Endodermal cell (in vitro differentiated cells): ENCODE data around the gene KIF26B. TPM values are rescaled to one million over a fixed set of nuclear protein-coding genes. Genes with fewer than 3 reads are reported as not detected.
A peak's percentile ranks its signal among the peaks of the same experiment; 100 is the strongest.
"Not testable (repeated sequence)": the region's sequence is repeated elsewhere in the genome, so short reads cannot be mapped to it uniquely, and the experiment has no call there.

Source experiments
- DNase-seq: peaks from one replicate; pipeline ENCODE4 v3.0.0-alpha.2; 2017
- H3K27ac ChIP-seq: 2 replicates; pipeline ENCODE4 v1.5.1; 2013; ENCODE audit warnings: mild to moderate bottlenecking, low read depth, low read length, moderate library complexity
- H3K27me3 ChIP-seq: 2 replicates; pipeline ENCODE4 v1.6.1; 2013; ENCODE audit warnings: mild to moderate bottlenecking, low read length, moderate library complexity; ENCODE audit not compliant: insufficient read depth, control insufficient read depth, poor library complexity, severe bottlenecking
- H3K36me3 ChIP-seq: 2 replicates; pipeline ENCODE4 v1.7.0; 2013; ENCODE audit warnings: mild to moderate bottlenecking, low read length, moderate library complexity; ENCODE audit not compliant: control insufficient read depth, insufficient read depth
- H3K4me1 ChIP-seq: one replicate; pipeline ENCODE4 v1.7.0; 2013; ENCODE audit warnings: low read length; ENCODE audit not compliant: control insufficient read depth, insufficient read depth
- H3K4me3 ChIP-seq: 2 replicates; pipeline ENCODE4 v1.5.1; 2013; ENCODE audit warnings: mild to moderate bottlenecking, low read length, moderate library complexity
- H3K9ac ChIP-seq: 2 replicates; pipeline ENCODE4 v1.6.1; 2013; ENCODE audit warnings: mild to moderate bottlenecking, low read length, moderate library complexity; ENCODE audit not compliant: poor library complexity, severe bottlenecking; ENCODE audit errors: extremely low read depth
- H3K9me3 ChIP-seq: 2 replicates; pipeline ENCODE4 v1.6.1; 2013; ENCODE audit warnings: mild to moderate bottlenecking, low read length, moderate library complexity; ENCODE audit not compliant: control insufficient read depth
- H3K27ac Mint-ChIP-seq: 2 replicates; pipeline ENCODE4 v1.8.0; 2020; ENCODE audit warnings: mixed read lengths
- H3K27me3 Mint-ChIP-seq: 2 replicates; pipeline ENCODE4 v1.8.0; 2021; ENCODE audit warnings: mild to moderate bottlenecking, mixed read lengths; ENCODE audit not compliant: insufficient read depth
- H3K36me3 Mint-ChIP-seq: 2 replicates; pipeline ENCODE4 v1.8.0; 2020; ENCODE audit warnings: low read depth, mixed read lengths
- H3K4me1 Mint-ChIP-seq: 2 replicates; pipeline ENCODE4 v1.8.0; 2020; ENCODE audit warnings: mixed read lengths
- H3K4me3 Mint-ChIP-seq: 2 replicates; pipeline ENCODE4 v1.8.0; 2020; ENCODE audit warnings: mild to moderate bottlenecking, moderate library complexity, mixed read lengths
- H3K9me3 Mint-ChIP-seq: 2 replicates; pipeline ENCODE4 v1.8.0; 2020; ENCODE audit warnings: mild to moderate bottlenecking, mixed read lengths
- WGBS, 2 experiments: methylation state at CpG; one replicate each; pipeline versions ENCODE4 v1.1.5 to v1.1.7; 2013; ENCODE audit warnings: missing lambda C conversion rate in 2 of 2, mixed read lengths in 1 of 2; ENCODE audit not compliant: insufficient coverage in 1 of 2, insufficient read length in 1 of 2; 5-methylcytosine and 5-hydroxymethylcytosine counted together
- total RNA-seq, 2 donors: library from RNA; stranded (reverse); fragmentation: NEBNext Ultra II Directional in 1 of 2; extraction: Animal tissue kit (Norgen Biotek cat#: 25700) in 1 of 2; gene quantifications; 2 replicates in 1 of 2; 3 replicates in 1 of 2; pipeline ENCODE4 v1.2.1, GENCODE V29; 2021
- TF ChIP-seq, protein P1 (sequence below): fragments of 200-600 bp; sonication (generic); conservative IDR thresholded peaks from 2 replicates; pipeline ENCODE4 v1.5.0; 2021; ENCODE audit warnings: antibody characterized with exemption, mild to moderate bottlenecking

KIF26B gene
- total RNA-seq, 2 donors from 2014 or later: 12.3 to 21.0 TPM

DNA sequence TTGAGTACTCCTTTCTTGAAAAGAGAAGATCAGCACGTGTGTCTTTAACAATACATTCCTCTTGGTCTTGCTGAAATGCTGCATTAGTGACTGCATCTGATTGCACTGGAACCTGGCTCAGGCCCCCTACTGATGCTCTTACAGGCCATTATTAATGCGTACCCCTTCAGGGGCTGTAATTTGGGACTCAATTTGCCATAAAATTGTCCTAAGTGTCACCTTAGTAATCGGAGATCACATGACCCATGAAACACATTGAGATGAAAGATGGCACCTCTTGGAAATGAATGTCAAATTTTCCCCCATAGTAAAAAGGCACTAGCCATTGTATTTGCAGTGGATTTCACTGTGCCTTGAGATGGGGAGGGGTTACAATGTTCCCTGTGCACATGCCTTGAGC is 563.3 kb downstream of the KIF26B start:
- H3K36me3 Mint-ChIP-seq: no peaks in the 10 kb centered on the region
- no peak overlapping the region for H3K4me3 ChIP-seq
- H3K9ac ChIP-seq: no peak overlapping the region
- no peak overlapping the region for H3K27ac ChIP-seq
- H3K27me3 ChIP-seq: no peaks in the 10 kb centered on the region
- H3K9me3 Mint-ChIP-seq: no peaks in the 10 kb centered on the region
- H3K4me3 Mint-ChIP-seq: no peak overlapping the region
- H3K27me3 Mint-ChIP-seq: no peaks in the 10 kb centered on the region
- WGBS, 2 experiments: 85 to 100% methylated on average over 3 of the region's 3 CpGs
- no peaks in the 10 kb centered on the region for H3K9me3 ChIP-seq
- TF ChIP-seq, protein P1, sequence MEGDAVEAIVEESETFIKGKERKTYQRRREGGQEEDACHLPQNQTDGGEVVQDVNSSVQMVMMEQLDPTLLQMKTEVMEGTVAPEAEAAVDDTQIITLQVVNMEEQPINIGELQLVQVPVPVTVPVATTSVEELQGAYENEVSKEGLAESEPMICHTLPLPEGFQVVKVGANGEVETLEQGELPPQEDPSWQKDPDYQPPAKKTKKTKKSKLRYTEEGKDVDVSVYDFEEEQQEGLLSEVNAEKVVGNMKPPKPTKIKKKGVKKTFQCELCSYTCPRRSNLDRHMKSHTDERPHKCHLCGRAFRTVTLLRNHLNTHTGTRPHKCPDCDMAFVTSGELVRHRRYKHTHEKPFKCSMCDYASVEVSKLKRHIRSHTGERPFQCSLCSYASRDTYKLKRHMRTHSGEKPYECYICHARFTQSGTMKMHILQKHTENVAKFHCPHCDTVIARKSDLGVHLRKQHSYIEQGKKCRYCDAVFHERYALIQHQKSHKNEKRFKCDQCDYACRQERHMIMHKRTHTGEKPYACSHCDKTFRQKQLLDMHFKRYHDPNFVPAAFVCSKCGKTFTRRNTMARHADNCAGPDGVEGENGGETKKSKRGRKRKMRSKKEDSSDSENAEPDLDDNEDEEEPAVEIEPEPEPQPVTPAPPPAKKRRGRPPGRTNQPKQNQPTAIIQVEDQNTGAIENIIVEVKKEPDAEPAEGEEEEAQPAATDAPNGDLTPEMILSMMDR: no peak
- no peak overlapping the region for H3K27ac Mint-ChIP-seq
- H3K4me1 Mint-ChIP-seq: no peaks in the 10 kb centered on the region
- no peaks in the 10 kb centered on the region for H3K4me1 ChIP-seq
- H3K36me3 ChIP-seq: no peaks in the 10 kb centered on the region
- no peak for DNase-seq

DNA sequence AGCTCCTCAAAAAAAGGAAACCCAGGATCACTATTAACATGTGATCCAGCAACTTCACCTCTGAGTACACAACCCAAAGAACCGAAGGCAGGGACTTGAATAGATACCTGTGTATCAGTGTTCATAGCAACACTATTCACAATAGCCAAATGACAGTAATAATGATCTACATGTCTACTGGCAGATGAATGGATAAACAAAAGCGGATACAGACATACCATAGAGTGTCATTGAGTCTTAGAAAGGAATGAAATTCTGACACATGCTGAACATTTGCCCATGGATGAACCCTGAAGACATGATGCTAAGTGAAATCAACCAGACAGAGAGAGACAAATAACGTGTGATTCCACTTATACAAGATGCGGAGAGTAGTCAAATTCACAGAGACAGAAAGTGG is 564.2 kb downstream of the KIF26B start:
- DNase-seq: no peak
- TF ChIP-seq, protein P1: no peak
- H3K9me3 ChIP-seq: no peaks in the 10 kb centered on the region
- WGBS, 2 experiments: 97 to 100% methylated on average over 3 to 4 of the region's 4 CpGs
- Mint-ChIP-seq H3K36me3 (no peaks in the 10 kb centered on the region), H3K27me3 (no peaks in the 10 kb centered on the region), H3K4me1 (no peaks in the 10 kb centered on the region), H3K9me3 (no peaks in the 10 kb centered on the region), H3K4me3 (no peak overlapping the region), H3K27ac (no peak overlapping the region)
- no peak overlapping the region for H3K9ac ChIP-seq
- H3K4me1 ChIP-seq: no peaks in the 10 kb centered on the region
- H3K27ac ChIP-seq: no peak overlapping the region
- H3K36me3 ChIP-seq: no peaks in the 10 kb centered on the region
- H3K4me3 ChIP-seq: no peak overlapping the region
- H3K27me3 ChIP-seq: no peaks in the 10 kb centered on the region

DNA sequence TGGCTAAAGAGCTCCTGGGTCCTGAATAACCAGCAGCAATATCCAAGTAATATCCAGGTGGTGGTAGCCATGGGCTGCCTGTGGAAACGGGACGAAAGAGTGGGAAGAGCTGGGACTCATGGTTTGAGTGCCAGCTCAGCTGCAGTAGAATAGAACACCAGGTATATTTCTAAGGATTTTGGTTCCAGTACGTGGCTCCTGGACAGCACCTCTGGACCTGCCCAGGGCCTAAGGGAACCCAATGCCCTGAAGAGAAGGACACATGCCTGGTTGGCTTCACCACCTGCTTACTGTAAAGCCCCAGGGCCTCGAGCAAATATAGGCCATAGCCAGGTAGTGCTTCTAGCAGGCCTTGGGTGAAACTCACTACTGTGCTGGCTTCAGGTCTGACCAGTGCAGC is 566.7 kb downstream of the KIF26B start:
- Mint-ChIP-seq H3K27me3 (peaks cover 4% of the 10 kb centered on the region), H3K27ac (no peak overlapping the region), H3K36me3 (no peaks in the 10 kb centered on the region), H3K9me3 (peaks cover 6% of the 10 kb centered on the region), H3K4me1 (no peaks in the 10 kb centered on the region), H3K4me3 (no peak overlapping the region)
- no peaks in the 10 kb centered on the region for H3K36me3 ChIP-seq
- TF ChIP-seq, protein P1: no peak
- no peaks in the 10 kb centered on the region for H3K27me3 ChIP-seq
- peaks cover 3% of the 10 kb centered on the region for H3K9me3 ChIP-seq
- 94 to 97% methylated on average over 3 to 4 of the region's 4 CpGs for WGBS, 2 experiments
- peak; percentile 37 for DNase-seq
- no peaks in the 10 kb centered on the region for H3K4me1 ChIP-seq
- no peak overlapping the region for H3K27ac ChIP-seq
- H3K9ac ChIP-seq: no peak overlapping the region
- no peak overlapping the region for H3K4me3 ChIP-seq

DNA sequence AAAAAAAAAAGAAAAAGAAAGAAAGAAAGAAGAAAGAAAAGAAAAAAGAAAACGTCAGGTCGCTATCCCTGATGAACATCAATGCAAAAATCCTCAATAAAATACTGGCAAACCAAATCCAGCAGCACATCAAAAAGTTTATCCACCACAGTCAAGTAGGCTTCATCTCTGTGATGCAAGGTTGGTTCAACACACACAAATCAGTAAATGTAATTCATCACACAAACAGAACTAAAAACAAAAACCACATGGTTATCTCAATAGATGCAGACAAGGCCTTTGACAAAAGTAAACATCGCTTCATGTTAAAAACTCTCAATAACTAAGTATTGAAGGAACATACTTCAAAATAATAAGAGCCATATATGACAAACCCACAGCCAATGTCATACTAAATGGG is 573.2 kb downstream of the KIF26B start:
- H3K36me3 Mint-ChIP-seq, H3K4me3 ChIP-seq, H3K4me1 Mint-ChIP-seq, H3K27ac Mint-ChIP-seq, H3K36me3 ChIP-seq, DNase-seq, H3K4me1 ChIP-seq, H3K9ac ChIP-seq, H3K27ac ChIP-seq, H3K4me3 Mint-ChIP-seq: not testable (repeated sequence)
- Histone ChIP-seq H3K9me3 (peaks cover 14% of the 10 kb centered on the region), H3K27me3 (peaks cover 11% of the 10 kb centered on the region)
- H3K9me3 Mint-ChIP-seq: peaks cover 36% of the 10 kb centered on the region
- H3K27me3 Mint-ChIP-seq: peaks cover 55% of the 10 kb centered on the region
- WGBS, 2 experiments: 83 to 96% methylated on average over 1 to 2 of the region's 3 CpGs
